GM18519 (cell line): Measurements from ENCODE around the gene ACTL8.

Experiments
- ATAC-seq: cut with Tn5 transposase; IDR thresholded peaks from one replicate; pipeline ENCODE4 v1.9.1; 2021; ENCODE audit warnings: mild to moderate bottlenecking, moderate library complexity; ENCODE audit not compliant: unreplicated experiment, low FRiP score

ACTL8 gene

DNA sequence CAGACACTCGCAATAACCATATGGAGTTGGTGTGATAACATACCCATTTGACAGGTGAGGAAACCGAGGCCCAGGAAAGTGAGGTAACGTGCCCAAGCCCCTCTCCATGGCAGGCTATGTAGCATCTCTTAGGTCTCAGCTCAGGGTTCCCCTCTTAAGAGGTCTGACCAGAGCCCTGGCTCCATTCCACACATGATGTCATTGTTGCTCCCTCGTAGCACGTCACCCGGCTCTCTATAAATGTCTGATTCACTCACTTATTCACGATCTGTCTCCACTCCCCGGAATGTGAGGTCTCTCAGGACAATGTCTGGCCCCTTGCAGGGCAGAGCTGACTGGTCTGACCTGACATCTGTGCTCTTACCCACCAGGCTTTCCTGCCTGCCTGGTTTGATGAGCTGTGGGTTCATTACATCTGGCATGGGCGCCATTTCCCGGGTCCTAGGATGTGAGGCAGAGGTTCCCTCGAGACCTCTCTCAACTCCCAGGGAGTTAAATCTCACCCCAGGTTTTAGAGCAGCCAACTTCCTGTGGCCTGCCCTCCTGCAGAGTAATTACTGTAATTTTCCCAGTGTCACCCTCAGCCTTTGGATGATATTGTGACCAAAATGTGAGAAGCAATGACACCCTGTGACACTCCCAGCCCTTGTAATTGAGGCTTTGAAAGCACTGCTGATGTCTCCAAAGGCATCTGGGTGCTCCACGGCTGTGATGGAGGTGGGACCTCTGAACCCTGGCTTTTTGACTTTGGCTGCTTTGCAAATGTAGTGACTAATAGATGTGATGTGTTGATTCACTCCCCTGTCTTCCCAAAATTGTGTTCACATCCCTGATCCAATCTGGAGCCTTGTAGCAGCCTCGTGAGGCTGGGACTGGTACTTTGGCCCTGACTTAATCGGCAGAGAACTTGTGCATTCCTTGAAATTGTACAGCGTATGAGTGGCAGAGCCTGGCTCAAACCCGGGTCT, 10.6 kb downstream of the ACTL8 start:
- no peak for ATAC-seq

DNA sequence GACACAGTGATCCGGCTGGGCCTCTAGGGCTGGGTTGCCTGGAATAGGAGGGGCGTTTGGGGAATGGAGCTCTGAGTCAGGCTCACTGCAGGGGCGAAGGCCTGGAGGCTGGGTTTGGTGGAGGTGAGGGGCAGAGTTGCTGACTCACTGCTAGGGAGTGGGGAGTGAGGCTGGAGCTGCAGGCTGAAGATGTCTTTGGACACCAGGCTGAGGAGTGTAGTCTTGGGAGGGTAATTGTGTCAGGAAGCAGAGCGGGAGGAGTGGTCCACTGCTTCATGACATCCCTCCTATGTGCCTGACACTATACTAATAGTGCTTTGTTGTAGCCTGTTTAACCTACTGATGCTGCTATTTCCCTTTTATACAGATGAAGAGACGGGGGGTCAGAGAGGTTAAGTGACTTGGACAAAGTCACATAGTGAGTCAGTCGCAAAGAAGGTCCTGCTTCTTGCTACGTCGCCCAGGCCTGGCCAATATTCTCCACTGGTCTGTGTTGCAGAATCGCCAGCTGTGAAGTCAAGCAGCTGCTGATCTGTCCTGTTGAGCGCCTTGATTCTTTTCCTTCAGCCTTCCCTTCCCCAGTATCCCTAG, 13.6 kb downstream of the ACTL8 start:
- ATAC-seq: no peak

DNA sequence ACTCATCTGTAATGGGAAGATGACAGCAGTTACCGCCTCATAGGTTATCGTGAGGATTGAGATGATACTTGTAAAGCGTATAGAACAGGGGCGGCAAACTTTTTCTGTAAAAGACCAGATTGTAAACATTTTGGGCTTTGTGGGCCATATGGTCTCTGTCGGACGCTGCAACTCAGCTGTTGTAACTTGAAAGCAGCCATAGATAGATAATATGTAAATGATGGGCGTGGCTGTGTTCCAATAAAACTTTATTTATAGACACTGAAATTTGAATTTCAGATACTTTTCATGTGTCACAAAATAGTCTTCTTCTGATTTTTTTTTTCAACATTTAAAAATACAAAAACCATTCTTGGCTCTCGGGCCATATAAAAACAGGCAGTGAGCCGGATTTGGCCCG, 15.8 kb downstream of the ACTL8 start:
- no peak for ATAC-seq

DNA sequence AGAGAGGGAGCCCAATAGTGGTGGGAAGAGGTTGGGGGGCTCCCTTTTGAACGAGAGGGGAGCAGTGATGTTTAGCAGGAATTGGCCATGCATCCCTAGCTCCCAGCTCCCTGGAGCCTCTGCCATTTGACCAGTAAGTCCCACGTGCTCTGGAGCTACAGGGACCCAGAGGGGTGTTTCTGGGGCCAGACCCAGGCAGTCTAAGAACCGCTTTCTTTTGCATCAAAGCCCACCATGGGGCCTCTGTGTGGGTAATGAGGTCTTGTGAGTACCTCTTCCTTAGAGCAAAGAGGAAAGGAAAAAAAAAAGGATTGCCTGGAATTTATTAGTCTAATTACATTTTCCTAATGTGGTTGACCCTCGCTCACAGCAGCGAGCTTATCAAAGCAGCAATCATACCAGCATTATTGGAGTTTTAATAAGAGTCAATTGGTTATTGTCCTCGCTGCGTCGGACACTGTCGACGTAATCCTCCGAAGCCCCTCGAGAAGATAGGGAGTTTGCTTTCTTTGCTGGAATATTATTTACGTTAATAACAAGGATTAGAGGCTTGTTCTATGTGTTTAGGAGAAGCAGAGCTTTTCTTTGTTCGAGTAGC, 17.6 kb downstream of the ACTL8 start:
- ATAC-seq: no peak

DNA sequence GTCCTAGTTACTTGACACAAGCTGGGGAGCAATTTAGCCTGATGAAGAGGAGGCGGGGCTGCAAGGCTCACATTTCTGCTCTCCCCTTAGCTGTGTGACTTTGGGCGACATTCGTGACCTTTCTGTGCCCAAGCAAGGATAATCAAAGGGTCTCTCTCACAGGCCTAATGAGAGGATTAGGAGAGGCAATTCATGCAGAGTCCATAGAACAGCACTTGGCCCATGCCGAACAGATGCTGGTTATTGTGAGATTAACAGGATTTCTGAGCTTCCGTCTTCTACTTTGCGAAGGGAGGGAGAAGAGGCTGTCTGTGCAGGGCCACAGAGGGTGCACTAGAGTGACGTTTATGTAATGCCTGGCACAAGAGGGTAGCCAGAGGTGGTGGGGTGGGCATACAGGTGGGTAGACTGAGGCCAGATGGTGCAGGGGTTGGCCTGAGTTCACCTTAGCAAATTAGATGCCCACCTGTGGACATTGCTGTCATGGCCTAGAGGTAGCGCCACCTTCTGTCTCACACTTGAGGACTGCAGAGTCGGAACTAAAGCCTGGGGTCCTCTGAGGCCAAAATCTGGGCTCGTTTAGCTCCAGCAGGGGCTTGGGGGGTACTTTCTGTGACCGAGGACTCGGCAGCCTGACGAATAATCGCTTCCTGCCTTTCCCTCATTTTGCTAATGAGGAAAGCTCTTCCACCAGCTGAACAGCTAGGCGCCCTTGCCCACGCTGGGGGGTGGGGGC, 18.6 kb downstream of the ACTL8 start:
- ATAC-seq: no peak

DNA sequence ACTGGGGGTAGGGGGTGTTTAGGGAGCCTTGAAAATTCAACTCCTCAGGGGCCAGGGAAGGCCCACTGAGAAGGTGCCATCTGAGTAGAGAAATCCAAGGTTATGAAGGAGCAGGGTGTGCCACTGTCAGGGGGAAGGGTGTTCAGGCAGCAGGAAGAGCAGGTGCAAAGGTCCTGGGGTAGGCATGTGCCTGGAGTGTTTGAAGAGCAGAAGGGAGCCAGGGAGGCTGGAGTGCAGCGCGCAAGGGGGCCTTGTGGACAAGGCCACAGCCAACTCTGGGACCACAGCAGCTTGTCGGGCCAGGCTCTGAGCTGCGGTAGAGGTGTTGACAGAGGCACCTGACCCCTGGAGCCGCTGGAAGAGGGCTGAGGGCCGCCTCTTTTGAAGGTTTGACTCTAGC, 19.3 kb downstream of the ACTL8 start:
- ATAC-seq: no peak

DNA sequence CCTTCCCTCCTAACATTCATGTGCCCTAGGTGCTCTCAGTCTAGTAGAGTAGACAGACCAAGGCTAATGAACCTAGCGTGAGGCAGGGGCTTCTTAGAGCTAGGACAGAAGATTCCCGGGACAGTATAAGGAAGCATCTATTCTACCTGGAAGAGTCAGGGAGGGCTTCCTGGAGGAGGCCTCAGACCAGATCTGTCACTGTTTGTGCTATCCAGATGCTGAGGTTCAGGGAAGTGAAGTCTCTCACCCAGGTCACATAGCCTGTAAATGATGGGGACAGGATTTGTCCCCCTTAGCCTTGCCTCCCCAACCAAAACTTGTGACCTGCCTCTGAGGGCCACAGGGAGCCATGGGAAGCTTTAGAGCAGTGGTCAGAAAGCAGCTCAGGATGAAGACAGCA, 20.7 kb downstream of the ACTL8 start:
- no peak for ATAC-seq

DNA sequence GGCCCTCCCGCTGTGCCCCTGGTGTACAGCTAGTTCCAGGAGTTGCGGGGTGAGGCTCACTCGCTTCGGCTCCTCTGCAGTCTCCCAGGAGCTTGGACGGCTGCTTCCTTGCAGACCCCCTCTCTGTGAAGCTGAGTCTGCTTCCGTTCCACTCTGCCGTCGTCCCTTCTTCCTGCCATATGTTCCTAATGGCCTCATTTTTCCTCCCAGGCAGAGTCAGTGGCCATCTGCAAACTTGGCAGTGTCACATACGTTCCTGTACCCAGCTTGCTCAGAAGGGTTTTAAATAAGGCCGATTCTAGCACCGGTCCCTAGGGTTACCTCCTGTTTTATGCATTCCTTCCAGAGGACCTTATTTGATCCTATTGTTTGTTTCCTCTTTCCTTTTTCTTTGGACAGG, 21.3 kb downstream of the ACTL8 start:
- ATAC-seq: no peak

DNA sequence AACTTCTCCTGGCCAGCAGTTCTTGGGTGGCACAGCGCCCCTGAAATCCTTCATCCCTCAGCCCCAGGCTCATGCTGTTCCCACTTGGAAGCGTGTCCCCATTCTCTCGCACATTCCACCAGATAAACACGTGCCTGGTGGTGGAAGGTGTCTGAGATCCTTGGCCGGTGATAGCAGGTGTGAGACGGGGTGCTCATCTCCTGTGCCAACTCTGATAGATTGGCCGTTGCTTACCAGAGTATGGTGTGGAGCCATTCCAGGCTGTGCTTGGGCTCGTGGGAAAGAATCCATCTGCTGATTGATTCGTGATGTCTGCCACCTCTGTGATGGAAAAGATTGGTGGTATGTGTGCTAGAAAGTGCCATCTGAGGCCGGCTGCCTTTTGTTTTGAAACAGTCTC, 22.2 kb downstream of the ACTL8 start:
- ATAC-seq: no peak

DNA sequence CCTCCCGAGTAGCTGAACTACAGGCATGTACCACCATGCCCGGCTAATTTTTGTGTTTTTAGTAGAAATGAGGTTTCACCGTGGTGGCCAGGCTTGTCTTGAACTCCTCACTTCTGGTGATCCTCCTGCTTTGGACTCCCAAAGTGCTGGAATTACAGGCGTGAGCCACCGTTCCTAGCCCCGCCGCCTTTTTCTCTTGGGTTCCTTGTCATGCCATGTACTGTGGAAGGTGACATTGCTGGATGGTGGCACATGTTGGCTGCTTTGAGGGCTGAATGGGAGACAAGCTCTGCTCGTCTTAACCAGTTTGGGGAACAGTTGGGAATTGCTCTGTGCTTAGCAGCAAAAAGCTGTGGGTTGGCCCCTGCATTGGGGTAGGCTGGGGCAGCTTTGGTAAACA, 22.7 kb downstream of the ACTL8 start:
- no peak for ATAC-seq

DNA sequence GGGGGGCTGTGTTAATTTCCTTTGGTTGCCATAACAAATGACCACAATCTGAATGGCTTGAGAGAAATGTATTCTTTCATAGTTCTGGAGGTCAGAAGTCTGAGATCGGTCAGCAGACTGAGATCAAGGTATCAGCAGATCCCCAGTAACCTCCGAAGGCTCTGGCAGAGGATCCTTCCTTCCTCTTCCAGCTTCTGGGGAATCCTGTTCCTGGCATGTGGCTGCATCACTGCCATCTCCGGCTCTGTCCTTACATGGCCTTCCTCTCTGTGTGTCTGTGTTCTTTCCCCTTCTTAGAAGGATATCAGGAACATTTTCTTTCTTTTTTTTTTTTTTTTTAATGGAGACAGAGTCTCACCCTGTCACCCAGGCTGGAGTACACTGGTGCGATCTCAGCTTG, 25.8 kb downstream of the ACTL8 start:
- no peak for ATAC-seq

DNA sequence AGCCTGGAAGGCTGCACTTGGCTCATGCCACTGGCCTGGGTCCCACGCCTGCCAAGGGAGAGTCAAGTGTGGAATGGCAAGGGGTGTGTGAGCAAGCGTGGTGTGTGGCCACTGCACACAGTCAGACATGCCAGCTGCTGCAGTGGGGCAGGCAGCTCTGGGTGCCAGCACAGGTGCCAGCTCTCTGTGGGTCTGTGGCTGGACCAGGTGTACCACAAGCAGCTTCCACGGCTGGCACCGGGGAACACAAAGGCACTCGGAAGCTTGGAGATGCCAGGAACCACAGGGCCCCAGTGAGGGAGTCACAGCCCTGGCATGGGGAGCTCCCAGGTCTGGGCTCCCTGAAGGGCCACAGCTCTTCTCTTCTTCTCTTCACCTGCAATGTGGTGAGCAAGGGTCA, 34.8 kb downstream of the ACTL8 start:
- ATAC-seq: no peak

DNA sequence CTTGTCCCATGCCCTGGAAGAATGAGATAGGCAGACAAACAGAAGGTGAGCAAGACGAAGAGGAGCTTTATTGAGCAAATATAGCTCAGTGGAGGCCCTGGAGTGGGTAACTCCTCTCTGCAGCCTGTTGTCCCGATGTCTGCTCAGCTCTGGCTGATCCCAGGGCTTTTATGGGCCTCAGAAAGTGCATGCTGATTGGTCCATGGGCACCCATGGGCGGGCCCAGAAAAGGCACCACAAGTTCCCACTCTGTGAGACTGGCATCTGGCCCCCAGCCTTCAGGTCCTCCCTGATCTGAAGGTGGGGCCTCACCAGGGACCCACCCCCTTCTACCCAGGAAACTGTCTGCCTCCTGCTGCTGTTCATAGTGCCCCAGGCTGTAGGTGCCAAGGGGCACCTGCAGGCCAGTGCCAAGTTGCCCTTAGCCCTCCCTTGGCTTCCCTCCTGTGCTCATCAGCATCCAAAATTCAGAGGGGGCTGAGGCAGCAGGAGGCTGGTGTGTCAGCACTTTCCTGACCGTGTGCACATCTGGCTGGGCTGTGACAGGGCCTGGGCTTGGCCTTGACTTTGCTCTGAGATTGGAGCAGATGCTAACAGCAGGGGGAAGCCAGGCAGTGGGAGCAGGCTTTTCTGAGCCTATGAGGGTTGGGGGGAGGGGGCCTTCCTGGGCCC, 35.4 kb downstream of the ACTL8 start:
- ATAC-seq: no peak

DNA sequence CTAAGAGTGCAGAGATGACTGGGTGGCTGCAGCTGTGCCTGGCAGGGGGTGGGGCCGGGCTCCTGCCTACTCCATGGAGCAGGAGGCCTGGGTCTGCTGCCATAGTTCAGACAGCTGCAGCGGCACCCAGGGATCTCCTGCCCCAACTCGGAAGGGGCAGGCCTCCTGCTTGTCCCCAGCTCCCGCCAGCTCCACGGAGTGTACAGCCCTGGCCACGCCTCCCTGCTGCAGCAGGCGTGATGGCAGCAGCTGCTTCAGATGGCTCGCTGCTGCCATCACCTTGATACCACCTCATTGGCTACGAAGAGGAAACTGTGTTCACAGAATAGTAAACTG, 35.9 kb downstream of the ACTL8 start:
- ATAC-seq: no peak

DNA sequence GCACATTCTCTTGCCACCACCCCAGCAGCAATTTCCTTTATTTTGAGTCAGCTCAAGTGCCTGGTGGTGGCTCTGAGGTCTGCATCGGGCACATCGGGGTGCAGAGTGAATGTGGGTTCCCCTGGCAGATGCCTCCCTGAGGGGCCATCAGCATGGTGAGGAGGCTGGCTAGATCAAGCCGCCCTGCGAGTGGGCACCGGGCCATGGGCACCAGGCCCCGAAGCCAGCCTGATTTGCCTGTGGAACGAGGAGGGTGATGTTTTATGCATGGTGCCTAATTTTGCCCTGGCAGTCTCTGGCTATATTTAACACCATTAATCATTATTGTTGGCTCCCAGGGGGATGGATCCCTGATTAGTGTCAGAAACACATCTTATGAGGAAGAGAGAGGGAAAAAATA, 36.3 kb downstream of the ACTL8 start:
- ATAC-seq: no peak

DNA sequence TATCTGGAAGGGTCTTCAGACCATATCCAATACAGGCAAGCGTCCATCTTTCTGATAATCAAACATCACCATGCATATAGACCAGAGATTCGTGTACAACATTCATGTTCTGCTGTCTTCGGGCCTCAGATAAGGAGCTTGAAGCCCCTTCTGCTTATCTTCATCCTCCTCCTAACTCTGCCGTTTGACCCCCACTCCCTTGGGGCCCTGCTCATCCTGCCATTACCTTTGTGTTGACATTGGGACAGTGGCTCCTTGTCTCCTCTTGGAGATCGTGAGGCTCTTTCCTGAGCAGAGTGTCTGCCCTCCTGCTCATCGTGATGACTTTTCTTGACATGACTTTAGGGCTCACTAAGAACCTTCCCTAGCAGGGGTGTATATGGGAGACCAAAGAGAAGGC, 37.3 kb downstream of the ACTL8 start:
- no peak for ATAC-seq

DNA sequence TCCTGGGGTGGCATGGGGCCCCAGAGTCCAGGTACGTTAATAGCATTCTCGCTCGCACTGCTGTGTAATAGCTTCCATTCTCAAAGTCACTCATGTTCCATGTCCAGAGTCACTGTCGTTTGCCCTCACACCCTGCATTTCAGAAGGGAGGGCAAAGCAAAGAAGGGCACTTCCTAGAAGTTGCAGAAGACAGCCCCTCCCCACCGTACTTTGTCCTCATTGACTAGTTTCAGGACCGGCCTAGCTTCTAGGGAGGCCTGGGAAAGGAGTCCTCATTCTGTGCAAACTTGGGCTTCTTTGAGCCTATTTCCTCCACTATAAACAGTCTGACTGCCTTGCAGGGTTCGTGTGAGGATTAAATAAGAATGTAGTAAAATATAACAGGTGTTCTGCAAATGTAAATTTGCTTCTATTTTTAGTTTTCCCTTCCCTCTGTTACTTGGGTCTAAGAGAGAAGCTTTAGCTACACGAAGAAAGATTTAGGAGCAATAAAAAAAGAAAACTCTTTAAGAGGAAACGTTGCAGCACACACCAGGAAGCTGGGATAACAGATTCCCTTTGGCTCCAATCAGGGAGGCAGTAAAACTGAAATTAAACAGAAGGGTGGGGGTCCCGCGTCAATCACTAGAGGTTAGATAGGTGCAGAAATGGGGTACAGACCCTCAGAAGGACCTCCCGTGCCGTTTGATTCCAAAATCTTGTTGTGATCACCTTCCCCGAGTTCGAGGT, 40.1 kb downstream of the ACTL8 start:
- no peak for ATAC-seq

DNA sequence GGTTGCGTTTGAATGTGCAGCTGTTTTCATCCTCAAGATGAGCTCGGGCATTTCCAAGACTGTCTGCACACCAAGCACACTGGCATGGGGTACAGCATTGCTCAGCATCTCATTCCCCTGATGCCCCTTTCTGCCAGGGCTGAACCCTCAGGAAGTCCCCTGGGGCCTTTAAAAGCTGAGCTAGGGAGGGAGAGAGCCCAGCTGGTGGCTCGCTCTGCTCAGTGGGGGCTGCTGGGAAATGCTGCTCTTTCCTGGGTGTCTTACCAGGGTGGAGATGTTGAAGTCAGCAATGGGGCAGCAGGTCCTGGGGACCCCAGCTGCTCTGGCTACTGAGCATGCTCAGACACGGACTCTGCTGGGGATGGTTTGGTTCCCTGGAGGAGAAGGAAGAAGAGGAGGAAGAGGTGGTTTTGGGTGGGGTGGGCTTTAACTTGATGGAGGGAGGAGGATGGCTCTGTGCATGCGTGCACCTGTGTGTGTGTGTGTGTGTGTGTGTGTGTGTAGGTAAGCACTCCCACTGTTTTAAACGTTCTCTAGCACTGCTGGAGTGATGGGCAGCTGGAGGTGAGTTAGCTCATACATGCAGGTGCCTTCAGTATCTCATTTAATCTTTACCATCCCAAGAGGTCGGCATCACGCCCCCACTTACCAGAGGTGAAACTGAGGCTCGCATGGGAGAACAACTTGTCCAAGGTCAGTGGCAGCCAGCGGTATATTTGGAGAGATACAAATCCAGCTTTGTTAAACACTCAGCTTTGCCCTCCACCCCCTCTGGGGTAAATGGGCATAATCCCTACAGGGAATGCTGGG, 40.9 kb downstream of the ACTL8 start:
- no peak for ATAC-seq

DNA sequence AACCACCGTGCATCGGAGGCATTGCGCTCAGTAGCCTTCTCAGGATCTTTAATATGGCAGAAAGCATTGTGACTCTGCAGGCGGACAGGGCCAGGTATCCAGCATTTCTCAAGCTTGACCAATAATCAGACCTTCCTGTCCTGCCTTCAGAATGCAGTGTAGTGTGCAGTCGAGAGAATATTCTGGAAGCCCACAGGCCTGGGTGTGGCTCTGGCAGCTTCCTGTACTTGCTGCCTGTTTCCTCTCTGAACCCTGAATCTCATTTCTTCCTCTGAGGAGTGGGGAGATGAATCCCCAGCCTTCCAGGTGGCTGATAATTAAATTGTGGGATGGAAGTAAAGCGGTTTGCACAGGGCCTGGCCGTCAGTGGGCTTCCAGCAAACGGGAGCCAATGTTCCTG, 42.3 kb downstream of the ACTL8 start:
- no peak for ATAC-seq
